Measurements from ENCODE around the gene CLCN6. TPM values are rescaled to one million over a fixed set of nuclear protein-coding genes. Genes with fewer than 3 reads are reported as not detected.

Gene CLCN6
- total RNA-seq, 1 donor from 2014 or later: 94.3 TPM

GRCh38 chr1:11789126-11790067, 16.6 kb upstream of the CLCN6 start:
- H3K4me3 Mint-ChIP-seq (ENCODE audit: unreplicated experiment): no peak overlapping the region
- no peak for TF ChIP-seq CTCF (IDR thresholded peaks at IDR 0.05; ENCODE audit: partially characterized antibody, unreplicated experiment)
- H3K4me1 Mint-ChIP-seq (ENCODE audit: low read depth, unreplicated experiment): peaks cover 4% of the 10 kb centered on the region
- H3K27me3 Mint-ChIP-seq (ENCODE audit: unreplicated experiment): peaks cover 10% of the 10 kb centered on the region
- no peak for DNase-seq
- H3K9me3 Mint-ChIP-seq (ENCODE audit: unreplicated experiment): peaks cover 7% of the 10 kb centered on the region
- H3K36me3 Mint-ChIP-seq (ENCODE audit: unreplicated experiment): no peaks in the 10 kb centered on the region
- H3K27ac Mint-ChIP-seq (ENCODE audit: unreplicated experiment): no peak overlapping the region

GRCh38 chr1:11790101-11790879, 15.7 kb upstream of the CLCN6 start:
- no peaks in the 10 kb centered on the region for H3K36me3 Mint-ChIP-seq (ENCODE audit: unreplicated experiment)
- no peak for TF ChIP-seq CTCF (IDR thresholded peaks at IDR 0.05; ENCODE audit: partially characterized antibody, unreplicated experiment)
- H3K27me3 Mint-ChIP-seq (ENCODE audit: unreplicated experiment): peaks cover 12% of the 10 kb centered on the region
- DNase-seq: no peak
- H3K4me1 Mint-ChIP-seq (ENCODE audit: low read depth, unreplicated experiment): peaks cover 4% of the 10 kb centered on the region
- peaks cover 7% of the 10 kb centered on the region for H3K9me3 Mint-ChIP-seq (ENCODE audit: unreplicated experiment)
- peak overlapping the region; percentile 30 for H3K4me3 Mint-ChIP-seq (ENCODE audit: unreplicated experiment)
- no peak overlapping the region for H3K27ac Mint-ChIP-seq (ENCODE audit: unreplicated experiment)

- peak overlapping the region; percentile 30 for H3K4me3 Mint-ChIP-seq (ENCODE audit: unreplicated experiment)
- H3K9me3 Mint-ChIP-seq (ENCODE audit: unreplicated experiment): peaks cover 4% of the 10 kb centered on the region
- H3K36me3 Mint-ChIP-seq (ENCODE audit: unreplicated experiment): no peaks in the 10 kb centered on the region
- H3K27ac Mint-ChIP-seq (ENCODE audit: unreplicated experiment): no peak overlapping the region
- DNase-seq: no peak
- no peak for TF ChIP-seq CTCF (IDR thresholded peaks at IDR 0.05; ENCODE audit: partially characterized antibody, unreplicated experiment)
- H3K4me1 Mint-ChIP-seq (ENCODE audit: low read depth, unreplicated experiment): peaks cover 2% of the 10 kb centered on the region
- peaks cover 13% of the 10 kb centered on the region for H3K27me3 Mint-ChIP-seq (ENCODE audit: unreplicated experiment)
Measured at GRCh38 chr1:11790880-11791715, 14.9 kb upstream of the CLCN6 start.

- Mint-ChIP-seq H3K4me1 (ENCODE audit: low read depth, unreplicated experiment) (peaks cover 2% of the 10 kb centered on the region), H3K36me3 (ENCODE audit: unreplicated experiment) (no peaks in the 10 kb centered on the region), H3K27ac (ENCODE audit: unreplicated experiment) (no peak overlapping the region), H3K9me3 (ENCODE audit: unreplicated experiment) (peaks cover 7% of the 10 kb centered on the region), H3K4me3 (ENCODE audit: unreplicated experiment) (peak overlapping the region; percentile 28), H3K27me3 (ENCODE audit: unreplicated experiment) (peaks cover 13% of the 10 kb centered on the region)
- TF ChIP-seq CTCF (IDR thresholded peaks at IDR 0.05; ENCODE audit: partially characterized antibody, unreplicated experiment): no peak
- DNase-seq: no peak
Measured at GRCh38 chr1:11792106-11792505, 13.9 kb upstream of the CLCN6 start.
